Heart left ventricle (tissue), 16 donors: Measurements from ENCODE around the gene TNS1. TPM values are rescaled to one million over a fixed set of nuclear protein-coding genes. Genes with fewer than 3 reads are reported as not detected.

Experiments used
- ATAC-seq, 4 donors: fragments of 200-7000 bp; cut with Tn5 transposase; one replicate each; pipeline ENCODE4 v1.9.1; 2020 to 2022; ENCODE audit warnings: moderate library complexity in 4 of 4, mild to moderate bottlenecking in 3 of 4, moderate number of reproducible peaks in 1 of 4
- DNase-seq, 5 donors: peaks; one replicate each; pipeline ENCODE4 v3.0.0-alpha.2; 2020
- H3K27ac ChIP-seq, 12 donors: fragments of 200-600 bp; sonication (generic) in 4 of 12; one replicate each; pipeline versions ENCODE4 v1.5.0 to v1.8.0; 2016 to 2022; ENCODE audit warnings: mild to moderate bottlenecking in 2 of 12
- H3K27me3 ChIP-seq, 9 donors: fragments of 200-600 bp; sonication (generic) in 2 of 9; one replicate each; pipeline versions ENCODE4 v1.5.1 to v1.8.0; 2016 to 2022; ENCODE audit warnings: mild to moderate bottlenecking in 3 of 9
- H3K36me3 ChIP-seq, 9 donors: fragments of 200-600 bp; sonication (generic) in 2 of 9; one replicate each; pipeline versions ENCODE4 v1.5.0 to v1.8.0; 2018 to 2022; ENCODE audit warnings: mild to moderate bottlenecking in 2 of 9
- H3K4me1 ChIP-seq, 12 donors: fragments of 200-600 bp; sonication (generic) in 4 of 12; one replicate each; pipeline versions ENCODE4 v1.5.0 to v1.8.0; 2016 to 2022; ENCODE audit warnings: mild to moderate bottlenecking in 3 of 12
- H3K4me3 ChIP-seq, 12 donors: fragments of 200-600 bp; sonication (generic) in 4 of 12; one replicate each; pipeline versions ENCODE4 v1.5.0 to v1.8.0; 2017 to 2022; ENCODE audit warnings: mild to moderate bottlenecking in 9 of 12, moderate library complexity in 4 of 12
- H3K9me3 ChIP-seq, 12 donors: fragments of 200-600 bp; sonication (generic) in 4 of 12; one replicate each; pipeline versions ENCODE4 v1.5.0 to v1.8.0; 2016 to 2022; ENCODE audit warnings: mild to moderate bottlenecking in 1 of 12
- CTCF ChIP-seq, 12 donors: fragments of 200-600 bp; sonication (generic) in 4 of 12; IDR thresholded peaks; one replicate each; pipeline versions ENCODE4 v1.5.0 to v1.8.0; 2018 to 2022; ENCODE audit warnings: antibody characterized with exemption in 12 of 12, mild to moderate bottlenecking in 5 of 12
- POLR2A ChIP-seq, 2 donors: fragments of 450-650 bp; IDR thresholded peaks; one replicate each; pipeline ENCODE4 v1.6.1; 2017; ENCODE audit warnings: antibody characterized with exemption in 2 of 2, mild to moderate bottlenecking in 2 of 2, moderate library complexity in 2 of 2
- WGBS, 4 donors: extraction: QIAGEN DNeasy Blood & Tissue Kit in 2 of 4; methylation state at CpG; one replicate each; pipeline versions ENCODE4 v1.1.5 to v1.1.7; 2013 to 2018; 5-methylcytosine and 5-hydroxymethylcytosine counted together
- intact Hi-C, 10 donors: fragments of 100-400 bp; cut with DNase I; formaldehyde crosslinking; loops; one replicate each; pipeline versions ENCODE4 v1.11.1 to v1.14.2; 2022
- polyA plus RNA-seq, 2 donors: library from polyadenylated mRNA; stranded (reverse); fragments of 200-250 nt; gene quantifications; one replicate each; pipeline ENCODE4 v1.2.3, GENCODE V29; 2013
- total RNA-seq, 9 donors: library from RNA; depleted of rRNA in 2 of 9; stranded (reverse); fragments of >200 nt in 2 of 9; fragmentation: NEBNext Ultra II Directional in 3 of 9; extraction: Animal tissue kit (Norgen Biotek cat#: 25700) in 3 of 9; gene quantifications; one replicate each; pipeline versions ENCODE4 v1.1.0 to v1.2.4, GENCODE V29; 2016 to 2023
- donor health status: ischemic (EF 13 %, LVEDD 7.1; RV severe dilation, severe dysfunction).
- donor health status: healthy with polysubstance abuse.
- donor health status: DM: no; HTN: yes; CAD: no.
- donor health status: DM: no; HTN: no; CAD: no.
- donor health status: ischemic (EF 25% LVEDD 6.9; RV normal size, moderate dysfunction).
- donor health status: ischemic (EF 25% LVEDD 5.7; RV mildly dilated, moderate dysfunction).
- donor health status: healthy.
- donor health status: DM: yes; HTN: yes; CAD: no.
- donor health status: ischemic (EF 35%, LVEDD 5.7; RV mildly dilated, moderate dysfunction).
- donor health status: nonischemic (EF 11% LVEDD 7.7; RV severe dilation, severe dysfunction).
- donor health status: DM: yes; HTN: yes; CAD: no.
- donor health status: PGD.
- donor health status: ischemic (EF 29% LVEDD 5.4; RV normal size, mild dysfunction).
- donor health status: nonischemic (EF 23%, LVEDD 6.1; RV moderate dilation, normal function).

The TNS1 gene
- total and polyA plus RNA-seq, 11 donors = 243 to 899 (median 669) TPM

DNA sequence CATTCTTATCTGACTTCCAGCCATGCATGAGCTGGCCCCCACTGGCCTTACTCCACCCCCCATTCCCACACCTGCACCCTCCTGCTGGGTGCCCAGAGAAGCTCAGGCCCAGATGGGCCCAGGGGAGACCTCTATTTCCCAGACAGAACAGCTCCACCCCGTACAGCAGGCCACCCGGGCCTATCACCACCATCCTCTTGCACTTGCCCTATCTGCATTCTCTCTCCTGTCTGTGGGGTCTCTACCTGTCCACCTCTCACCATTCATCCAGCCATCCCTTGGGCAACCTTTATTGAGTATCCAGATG is 25.3 kb upstream of the TNS1 start:
- Histone ChIP-seq H3K36me3 (no peaks in the 10 kb centered on the region), H3K4me1 (peaks cover 0 to 55% (median 20%) of the 10 kb centered on the region in 12 donors), H3K4me3 (no peak overlapping the region), H3K27ac (peak overlapping the region in 5 of 12 donors; percentile 24 to 67 (median 62)), H3K27me3 (no peaks in the 10 kb centered on the region), H3K9me3 (no peaks in the 10 kb centered on the region)
- DNase-seq (peak in 1 of 5 donors; percentile 18), ATAC-seq (no peak)
- intact Hi-C loops = no loop called here
- WGBS, 4 donors = 63 to 78% (median 73%) methylated on average over 2 of the region's 2 CpGs
- TF ChIP-seq POLR2A (IDR thresholded peaks at IDR 0.05) (no peak), CTCF (IDR thresholded peaks at IDR 0.05) (no peak)

DNA sequence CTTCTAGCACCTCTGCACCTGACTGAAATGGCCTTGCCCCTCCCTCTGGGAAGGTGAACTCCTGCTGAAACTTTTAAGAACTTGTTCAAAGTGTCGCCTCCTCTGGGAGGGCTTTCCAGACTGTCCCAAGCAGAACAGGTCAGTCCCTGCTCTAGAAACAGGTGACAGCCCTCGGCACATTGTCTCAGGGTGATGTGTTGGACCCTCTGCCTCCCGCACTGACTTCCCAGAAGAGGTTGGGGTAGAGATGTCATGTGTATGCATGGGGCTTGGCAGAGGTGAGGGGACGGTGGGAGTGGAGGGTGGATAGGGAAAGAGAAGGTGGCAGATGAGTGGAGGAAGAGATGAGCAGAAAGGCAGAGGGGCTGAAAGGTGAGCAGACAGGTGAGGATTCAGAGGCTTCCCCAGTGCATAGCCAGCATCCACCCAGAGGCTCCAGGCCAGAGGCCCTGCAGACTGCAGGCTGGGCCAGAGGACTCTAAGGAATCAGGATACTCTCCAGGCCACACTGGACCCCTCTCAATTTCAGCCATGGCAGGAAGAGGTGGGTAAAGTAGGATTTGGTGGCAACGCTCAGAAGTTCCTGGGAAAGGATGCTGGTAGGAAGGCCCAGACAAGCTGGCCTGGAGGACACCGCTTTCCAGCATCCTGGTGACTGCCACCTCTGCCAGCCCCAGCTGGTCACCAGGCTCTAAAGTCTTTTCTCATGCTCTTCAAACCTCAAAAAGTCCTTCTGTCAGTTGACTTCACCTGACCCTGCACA is 24.8 kb upstream of the TNS1 start:
- WGBS, 4 donors = 89 to 98% (median 96%) methylated on average over 6 of the region's 6 CpGs
- DNase-seq (peak in 1 of 5 donors; percentile 21), ATAC-seq (no peak)
- H3K4me3 ChIP-seq = no peak overlapping the region
- intact Hi-C loops = no loop called here
- TF ChIP-seq POLR2A (IDR thresholded peaks at IDR 0.05) = no peak
- no peak for TF ChIP-seq CTCF (IDR thresholded peaks at IDR 0.05)
- H3K27me3 ChIP-seq = no peaks in the 10 kb centered on the region
- no peaks in the 10 kb centered on the region for H3K36me3 ChIP-seq
- H3K9me3 ChIP-seq = no peaks in the 10 kb centered on the region
- H3K4me1 ChIP-seq = peaks cover 0 to 59% (median 23%) of the 10 kb centered on the region in 12 donors
- peak overlapping the region in 3 of 12 donors; percentile 24 to 67 (median 62) for H3K27ac ChIP-seq

GRCh38 chr2:218026676-218027425 is 24.1 kb upstream of the TNS1 start:
- ATAC-seq = peak in 3 of 4 donors; percentile 5 to 56 (median 15)
- intact Hi-C loops = no loop called here

More at GRCh38 chr2:218026676-218027425, 24.1 kb upstream of the TNS1 start:
- H3K36me3 ChIP-seq = no peaks in the 10 kb centered on the region
- 61 to 75% (median 68%) methylated on average over 16 to 17 of the region's 17 CpGs for WGBS, 4 donors
- peak; percentile 52 to 74 (median 68) for DNase-seq
- no peak for TF ChIP-seq POLR2A (IDR thresholded peaks at IDR 0.05)
- TF ChIP-seq CTCF (IDR thresholded peaks at IDR 0.05) = no peak
- H3K9me3 ChIP-seq = no peaks in the 10 kb centered on the region
- H3K4me1 ChIP-seq = peaks cover 0 to 62% (median 24%) of the 10 kb centered on the region in 12 donors
- H3K27me3 ChIP-seq = no peaks in the 10 kb centered on the region
- no peak overlapping the region for H3K4me3 ChIP-seq
- peak overlapping the region in 7 of 12 donors; percentile 8 to 62 (median 48) for H3K27ac ChIP-seq
